ENCODE results near the gene HEATR3.
"Not testable (repeated sequence)": the region's sequence is repeated elsewhere in the genome, so short reads cannot be mapped to it uniquely, and the experiment has no call there.

The HEATR3 gene

GRCh38 chr16:50124769-50125168, 59.0 kb downstream of the HEATR3 start:
- DNase-seq (ENCODE audit: low read depth in 1 of 2, low spot score in 1 of 2), result no peak
- in situ Hi-C loops (cut with HindIII; ENCODE audit: low pct_unique_long_range_greater_than_20kb, low sequenced_read_pairs), result no loop called here
- TF ChIP-seq JUND (IDR thresholded peaks at IDR 0.05; ENCODE audit: low read depth), result no peak

GRCh38 chr16:50126183-50126582, 60.4 kb downstream of the HEATR3 start:
- DNase-seq (ENCODE audit: low read depth in 1 of 2, low spot score in 1 of 2), result no peak
- in situ Hi-C loops (cut with HindIII; ENCODE audit: low pct_unique_long_range_greater_than_20kb, low sequenced_read_pairs), result no loop called here

GRCh38 chr16:50132571-50132970, 66.8 kb downstream of the HEATR3 start:
- in situ Hi-C loops (cut with HindIII; ENCODE audit: low pct_unique_long_range_greater_than_20kb, low sequenced_read_pairs); DNase-seq (ENCODE audit: low read depth in 1 of 2, low spot score in 1 of 2): not testable (repeated sequence)

More at GRCh38 chr16:50126183-50126582, 60.4 kb downstream of the HEATR3 start:
- TF ChIP-seq JUND (IDR thresholded peaks at IDR 0.05; ENCODE audit: low read depth), result no peak

GRCh38 chr16:50133214-50133613, 67.4 kb downstream of the HEATR3 start:
- no peak for DNase-seq (ENCODE audit: low read depth in 1 of 2, low spot score in 1 of 2)
- TF ChIP-seq JUND (IDR thresholded peaks at IDR 0.05; ENCODE audit: low read depth), result no peak
- in situ Hi-C loops (cut with HindIII; ENCODE audit: low pct_unique_long_range_greater_than_20kb, low sequenced_read_pairs), result no loop called here

- no peak for TF ChIP-seq JUND (IDR thresholded peaks at IDR 0.05; ENCODE audit: low read depth)
- no peak for DNase-seq (ENCODE audit: low read depth in 1 of 2, low spot score in 1 of 2)
- in situ Hi-C loops (cut with HindIII; ENCODE audit: low pct_unique_long_range_greater_than_20kb, low sequenced_read_pairs), result no loop called here
Observed at GRCh38 chr16:50136399-50136798, 70.6 kb downstream of the HEATR3 start.

- DNase-seq (ENCODE audit: low read depth in 1 of 2, low spot score in 1 of 2), result no peak
- in situ Hi-C loops (cut with HindIII; ENCODE audit: low pct_unique_long_range_greater_than_20kb, low sequenced_read_pairs), result no loop called here
- TF ChIP-seq JUND (IDR thresholded peaks at IDR 0.05; ENCODE audit: low read depth), result no peak
Observed at GRCh38 chr16:50137268-50137667, 71.5 kb downstream of the HEATR3 start.

- DNase-seq (ENCODE audit: low read depth in 1 of 2, low spot score in 1 of 2), result no peak
- TF ChIP-seq JUND (IDR thresholded peaks at IDR 0.05; ENCODE audit: low read depth), result no peak
- in situ Hi-C loops (cut with HindIII; ENCODE audit: low pct_unique_long_range_greater_than_20kb, low sequenced_read_pairs), result no loop called here
Observed at GRCh38 chr16:50139580-50139979, 73.8 kb downstream of the HEATR3 start.

- DNase-seq (ENCODE audit: low read depth in 1 of 2, low spot score in 1 of 2), result no peak
- TF ChIP-seq JUND (IDR thresholded peaks at IDR 0.05; ENCODE audit: low read depth), result no peak
- in situ Hi-C loops (cut with HindIII; ENCODE audit: low pct_unique_long_range_greater_than_20kb, low sequenced_read_pairs), result no loop called here
Observed at GRCh38 chr16:50144211-50144610, 78.4 kb downstream of the HEATR3 start.

- no peak for DNase-seq (ENCODE audit: low read depth in 1 of 2, low spot score in 1 of 2)
- in situ Hi-C loops (cut with HindIII; ENCODE audit: low pct_unique_long_range_greater_than_20kb, low sequenced_read_pairs), result no loop called here
Observed at GRCh38 chr16:50146479-50147435, 81.0 kb downstream of the HEATR3 start.

GRCh38 chr16:50151322-50151721, 85.6 kb downstream of the HEATR3 start:
- in situ Hi-C loops (cut with HindIII; ENCODE audit: low pct_unique_long_range_greater_than_20kb, low sequenced_read_pairs), result no loop called here
- no peak for DNase-seq (ENCODE audit: low read depth in 1 of 2, low spot score in 1 of 2)
- TF ChIP-seq JUND (IDR thresholded peaks at IDR 0.05; ENCODE audit: low read depth), result no peak

More at GRCh38 chr16:50146479-50147435, 81.0 kb downstream of the HEATR3 start:
- no peak for TF ChIP-seq JUND (IDR thresholded peaks at IDR 0.05; ENCODE audit: low read depth)

- DNase-seq (ENCODE audit: low read depth in 1 of 2, low spot score in 1 of 2), result no peak
- TF ChIP-seq JUND (IDR thresholded peaks at IDR 0.05; ENCODE audit: low read depth), result no peak
Observed at GRCh38 chr16:50151756-50152155, 86.0 kb downstream of the HEATR3 start.

GRCh38 chr16:50152351-50152806, 86.6 kb downstream of the HEATR3 start:
- in situ Hi-C loops (cut with HindIII; ENCODE audit: low pct_unique_long_range_greater_than_20kb, low sequenced_read_pairs), result no loop called here
- TF ChIP-seq JUND (IDR thresholded peaks at IDR 0.05; ENCODE audit: low read depth), result no peak
- peak; percentile 37 to 50 for DNase-seq (ENCODE audit: low read depth in 1 of 2, low spot score in 1 of 2)

More at GRCh38 chr16:50151756-50152155, 86.0 kb downstream of the HEATR3 start:
- in situ Hi-C loops (cut with HindIII; ENCODE audit: low pct_unique_long_range_greater_than_20kb, low sequenced_read_pairs), result no loop called here

- in situ Hi-C loops (cut with HindIII; ENCODE audit: low pct_unique_long_range_greater_than_20kb, low sequenced_read_pairs), result no loop called here
- TF ChIP-seq JUND (IDR thresholded peaks at IDR 0.05; ENCODE audit: low read depth), result no peak
- peak; percentile 83 to 86 for DNase-seq (ENCODE audit: low read depth in 1 of 2, low spot score in 1 of 2)
Observed at GRCh38 chr16:50152807-50153595, 87.2 kb downstream of the HEATR3 start, which contains the start of gene TENT4B. Gene TENT4B (plus strand): TSS chr16:50153306. CDS start chr16:50153622, 316 bp downstream.

Data from T47D (cell line).